Stimulated activated CD4-positive, alpha-beta T cell treated with anti-CD3 and anti-CD28 coated beads, Interleukin-1b, Interleukin-23, amount 100 ng/mL, for 24 hours (primary cell): ENCODE measurements around the gene KIF3C.
"Not testable (repeated sequence)": the region's sequence is repeated elsewhere in the genome, so short reads cannot be mapped to it uniquely, and the experiment has no call there.

Source experiments
- DNase-seq, 4 experiments: peaks; one replicate each; pipeline ENCODE4 v3.0.0-alpha.2; 2020; ENCODE audit warnings: low read depth in 4 of 4, low spot score in 1 of 4

The KIF3C gene

DNA sequence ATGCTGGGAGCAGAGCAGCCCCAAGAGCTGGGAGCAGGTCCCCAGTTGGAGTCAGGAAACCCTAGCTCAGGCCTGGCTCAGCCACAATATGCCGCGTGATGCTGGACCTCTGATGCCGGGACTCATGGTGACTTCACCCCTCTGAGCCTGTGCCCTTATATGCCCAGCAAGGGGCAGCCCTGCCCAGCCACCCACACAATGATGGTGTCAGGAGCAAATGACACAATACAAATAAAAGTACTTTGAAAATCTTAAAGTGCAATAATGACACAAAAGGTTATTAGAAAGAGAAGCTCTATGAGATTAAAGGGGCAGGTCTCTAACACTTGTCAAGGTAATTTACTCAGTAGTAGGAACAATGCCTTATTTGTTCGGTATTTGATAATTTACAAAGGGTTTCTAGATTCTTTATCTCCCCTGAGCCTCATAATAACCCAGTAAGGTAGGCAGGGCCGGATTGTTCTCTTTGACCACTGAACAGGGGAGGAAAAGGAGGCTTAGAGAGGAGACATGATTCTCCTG lies 18.3 kb upstream of the KIF3C start:
- no peak for DNase-seq

DNA sequence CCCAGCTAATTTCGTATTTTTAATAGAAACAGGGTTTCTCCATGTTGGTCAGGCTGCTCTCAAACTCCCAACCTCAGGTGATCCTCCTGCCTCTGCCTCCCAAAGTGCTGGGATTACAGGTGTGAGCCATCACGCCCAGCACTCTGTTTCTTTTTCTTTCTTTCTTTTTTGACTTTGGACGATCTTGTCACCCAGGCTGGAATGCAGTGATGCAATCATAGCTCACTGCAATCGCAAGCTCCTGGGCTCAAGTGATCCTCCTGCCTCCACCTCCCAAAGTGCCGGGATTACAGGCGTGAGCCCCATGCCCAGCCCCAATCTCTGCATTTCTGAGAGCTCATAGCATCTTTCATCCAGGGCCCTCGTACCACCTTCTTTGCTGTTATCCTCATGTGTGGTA lies 17.1 kb upstream of the KIF3C start:
- DNase-seq = not testable (repeated sequence)

DNA sequence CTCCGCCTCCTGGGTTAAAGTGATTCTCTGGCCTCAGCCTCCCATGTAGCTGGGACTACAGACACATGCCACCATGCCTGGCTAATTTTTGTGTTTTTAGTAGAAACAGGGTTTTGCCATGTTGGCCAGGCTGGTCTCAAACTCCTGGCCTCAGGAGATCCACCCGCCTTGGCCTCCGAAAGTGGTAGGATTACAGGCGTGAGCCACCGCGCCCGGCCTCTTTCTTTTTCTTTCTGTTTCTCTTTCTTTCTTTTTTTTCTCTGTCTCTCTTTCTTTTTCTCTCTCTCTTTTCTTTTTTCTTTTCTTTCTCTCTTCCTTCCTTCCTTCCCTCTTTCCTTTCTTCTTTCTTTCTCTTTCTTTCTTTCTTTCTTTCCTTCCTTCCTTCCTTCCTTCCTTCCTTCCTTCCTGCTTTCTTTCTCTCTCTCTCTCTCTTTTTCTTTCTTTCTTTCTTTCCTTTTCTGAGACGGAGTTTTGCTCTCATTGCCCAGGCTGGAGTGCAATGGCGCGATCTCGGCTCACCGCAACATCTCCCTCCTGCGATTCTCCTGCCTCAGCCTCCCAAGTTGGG lies 16.6 kb upstream of the KIF3C start:
- not testable (repeated sequence) for DNase-seq

DNA sequence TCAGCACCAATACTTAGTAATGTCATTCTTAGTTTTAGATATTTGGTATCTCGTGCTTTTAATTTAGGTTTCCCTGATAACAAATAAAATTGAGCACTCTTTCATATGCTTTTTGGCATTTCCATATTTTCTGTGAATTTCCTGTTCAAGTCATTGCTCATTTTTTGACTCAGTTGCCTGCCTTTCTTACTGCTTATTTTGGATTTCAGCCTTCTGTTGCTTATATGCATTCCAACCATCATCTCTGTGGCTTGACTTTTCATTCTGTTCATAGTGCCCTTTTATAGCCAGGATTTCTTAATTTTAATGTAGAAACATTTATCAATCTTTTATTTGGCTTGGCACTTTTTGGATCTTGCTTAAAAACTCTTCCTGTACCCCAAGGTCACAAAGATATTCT lies 14.5 kb upstream of the KIF3C start:
- DNase-seq = no peak

DNA sequence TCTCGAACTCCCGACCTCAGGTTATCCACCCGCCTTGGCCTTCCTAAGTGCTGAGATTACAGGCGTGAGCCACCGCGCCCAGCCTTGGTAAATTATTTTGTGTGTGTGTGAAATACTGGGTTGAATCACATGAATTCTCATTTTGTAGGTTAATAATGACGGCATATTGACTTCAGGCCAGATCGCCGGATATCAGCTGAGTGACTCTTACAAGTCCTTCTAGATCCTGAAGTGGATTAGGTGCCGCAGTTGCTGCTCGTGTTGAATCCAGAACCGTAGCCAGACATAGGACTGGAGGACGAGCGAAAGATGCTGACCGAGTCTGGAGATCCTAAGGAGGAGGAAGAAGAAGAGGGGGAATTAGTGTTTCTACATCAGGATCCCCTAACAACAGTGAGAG lies 12.2 kb upstream of the KIF3C start:
- no peak for DNase-seq

DNA sequence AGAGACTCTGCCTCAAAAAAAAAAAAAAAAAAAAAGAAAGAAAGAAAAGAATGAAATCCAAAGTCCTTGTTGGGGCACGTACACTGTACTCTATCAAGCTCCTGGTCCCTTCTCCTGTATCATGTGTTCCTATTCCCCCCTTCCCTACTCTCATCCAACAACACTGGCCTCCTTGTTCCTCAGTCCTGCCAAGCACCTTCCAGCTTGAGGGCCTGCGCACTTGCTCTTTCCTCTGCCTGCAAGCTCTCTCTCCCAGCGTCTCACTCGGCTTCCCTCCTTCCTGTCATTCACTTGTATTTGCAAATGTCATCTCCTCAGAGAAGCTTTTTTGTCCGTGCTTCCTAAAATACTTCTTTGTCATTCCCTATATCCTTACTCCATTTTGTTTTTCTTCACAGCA lies 10.8 kb upstream of the KIF3C start:
- DNase-seq = no peak

DNA sequence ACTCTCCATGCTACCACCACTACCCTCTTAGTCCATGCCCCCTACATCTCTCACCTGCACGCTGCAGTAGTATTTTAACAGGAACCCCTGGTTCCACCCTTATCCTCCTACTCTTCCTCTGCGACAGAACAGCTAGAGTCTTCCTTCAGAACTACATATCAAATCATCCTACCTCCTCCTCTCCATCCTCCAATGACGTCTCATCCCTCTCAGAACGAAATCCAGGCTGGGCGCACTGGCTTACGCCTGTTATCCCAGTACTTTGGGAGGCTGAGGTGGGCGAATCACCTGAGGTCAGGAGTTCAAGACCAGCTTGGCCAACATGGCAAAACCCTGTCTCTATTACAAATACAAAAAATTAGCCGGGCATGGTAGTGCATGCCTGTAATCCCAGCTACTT lies 10.3 kb upstream of the KIF3C start:
- no peak for DNase-seq

DNA sequence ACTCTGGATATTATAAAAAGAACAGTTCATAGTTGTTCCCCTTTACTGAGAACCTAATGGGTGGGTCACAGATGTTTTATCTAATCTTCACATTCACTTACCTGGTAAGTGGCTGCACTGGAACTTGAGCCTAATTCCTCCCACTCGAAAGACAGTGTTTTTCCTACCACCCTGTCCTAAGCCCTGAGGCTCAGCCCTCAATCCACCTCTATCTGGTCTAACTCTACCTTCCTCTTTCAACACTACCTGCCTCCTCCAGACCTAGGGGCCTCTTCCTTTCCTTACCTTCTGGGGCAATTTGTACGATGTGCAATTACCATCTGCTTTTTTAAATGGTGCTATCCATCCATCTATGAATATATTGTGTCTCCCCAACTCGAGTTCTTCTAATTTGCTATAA lies 9.7 kb upstream of the KIF3C start:
- DNase-seq = no peak

DNA sequence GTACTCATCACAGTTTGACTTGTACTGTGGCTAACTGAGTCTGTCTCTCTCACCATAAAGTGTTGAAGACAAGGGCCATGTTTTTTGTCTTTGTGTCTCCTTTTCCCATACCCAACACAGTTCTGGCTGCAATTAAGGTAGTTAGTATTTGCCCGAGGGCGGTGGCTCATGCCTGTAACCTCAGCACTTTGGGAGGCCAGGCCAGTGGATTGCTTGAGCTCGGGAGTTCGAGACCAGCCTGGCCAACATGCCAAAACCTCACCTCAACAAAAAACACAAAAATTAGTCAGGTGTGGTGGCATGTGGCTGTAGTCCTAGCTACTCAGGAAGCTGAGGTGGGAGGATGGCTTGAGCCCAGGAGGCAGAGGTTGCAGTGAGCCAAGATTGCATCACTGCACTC lies 6.9 kb upstream of the KIF3C start:
- no peak for DNase-seq

DNA sequence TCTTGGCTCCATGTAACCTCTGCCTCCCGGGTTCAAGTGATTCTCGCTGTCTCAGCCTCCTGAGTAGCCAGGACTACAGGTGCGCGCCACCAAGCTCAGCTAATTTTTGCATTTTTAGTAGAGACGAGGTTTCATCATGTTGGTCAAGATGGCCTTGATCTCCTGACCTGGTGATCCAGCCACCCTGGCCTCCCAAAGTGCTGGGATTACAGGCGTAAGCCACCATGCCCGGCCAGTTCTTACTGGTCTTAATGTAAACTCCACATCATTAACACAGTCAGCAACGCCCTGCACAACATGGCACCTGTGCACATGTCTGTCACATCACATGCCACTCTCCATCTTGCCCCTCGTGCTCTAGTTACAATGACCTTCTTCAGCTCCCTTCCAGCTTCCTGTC lies 5.8 kb upstream of the KIF3C start:
- DNase-seq = no peak

DNA sequence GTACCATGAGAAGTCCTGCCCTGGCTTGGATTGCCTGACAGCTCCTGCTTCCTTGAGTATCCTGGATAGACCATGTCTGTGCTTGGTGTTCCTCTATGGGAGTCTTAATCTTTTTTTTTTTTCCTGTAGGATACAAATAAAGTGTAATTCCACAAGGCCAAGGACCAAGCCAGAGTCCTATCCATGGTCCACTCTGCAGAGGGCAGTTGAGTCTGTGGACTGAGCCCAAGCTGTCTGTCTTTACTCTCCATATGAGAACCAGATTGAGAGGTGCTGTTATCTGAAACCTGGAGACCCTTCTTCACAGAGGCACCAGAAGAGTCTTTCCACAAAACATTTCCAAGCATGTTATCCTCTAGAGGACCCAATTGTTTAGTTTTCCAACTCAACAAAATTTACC lies 1.4 kb upstream of the KIF3C start:
- no peak for DNase-seq

DNA sequence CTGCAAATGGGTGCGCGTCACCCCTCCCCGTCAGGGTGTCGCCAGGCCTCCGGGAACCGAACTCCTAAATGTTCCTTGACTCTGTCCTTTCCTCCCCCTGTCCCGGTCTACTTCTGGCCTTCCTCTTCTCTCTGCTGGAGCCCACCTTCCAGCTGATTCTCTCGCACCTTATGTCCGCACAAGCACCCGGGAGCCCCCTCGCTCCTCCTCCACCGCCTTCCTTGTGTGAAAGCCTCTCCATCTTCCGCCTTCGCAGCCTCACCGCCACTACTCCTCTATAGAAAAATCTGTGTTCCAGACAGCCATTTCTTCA lies 627 bp upstream of the KIF3C start:
- DNase-seq = no peak

DNA sequence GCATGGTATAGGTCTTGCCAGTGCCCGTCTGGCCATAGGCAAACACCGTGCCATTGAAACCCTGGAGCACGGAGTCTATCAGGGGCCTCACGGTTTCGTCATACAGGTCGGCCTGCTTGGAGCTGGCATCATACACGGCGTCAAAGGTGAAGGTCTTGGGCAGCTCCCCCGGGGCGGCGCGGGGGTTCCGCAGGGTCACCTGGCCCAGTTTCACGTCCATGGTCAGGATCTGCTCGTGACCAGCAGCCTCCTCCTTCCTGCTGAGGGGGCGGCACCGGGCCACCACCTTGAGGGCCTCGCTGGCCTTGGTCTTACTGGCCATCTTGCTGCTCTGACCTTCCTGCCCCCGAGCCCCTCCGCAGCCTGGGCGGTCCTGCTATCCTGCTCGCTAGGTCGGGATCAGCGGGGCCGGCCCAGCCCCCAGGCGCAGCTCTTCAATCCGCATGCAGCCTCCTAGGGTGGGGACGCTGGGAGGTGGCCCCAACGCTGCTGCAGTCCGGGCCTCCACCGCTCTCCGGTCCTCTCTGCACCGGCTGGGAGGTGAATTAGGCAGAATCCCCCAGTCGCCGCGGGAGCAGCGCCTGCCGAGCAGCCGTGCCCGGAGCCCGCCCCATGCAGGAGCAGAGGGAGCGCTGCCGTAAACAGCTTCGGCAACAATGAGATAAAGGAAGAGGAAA lies 563 bp downstream of the KIF3C start:
- no peak for DNase-seq

DNA sequence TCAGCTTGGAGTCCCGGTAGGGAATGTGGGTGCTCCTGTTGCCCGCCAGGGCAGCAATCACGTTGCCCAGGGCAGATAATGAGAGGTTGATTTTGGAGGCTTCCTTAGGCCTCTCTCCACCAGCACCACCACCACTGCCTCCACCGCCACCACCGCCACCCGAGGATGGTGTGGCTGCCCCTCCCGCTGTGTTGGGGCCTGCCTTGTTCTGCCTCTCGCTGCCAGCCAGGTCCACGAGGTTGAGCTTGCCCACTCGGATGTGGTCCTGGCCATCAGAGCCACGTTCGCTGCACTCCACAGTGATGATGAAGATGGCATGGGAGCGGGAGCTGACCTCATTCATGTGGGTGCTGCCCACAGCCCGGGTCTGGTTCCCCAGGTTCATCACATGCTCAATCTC lies 1.3 kb downstream of the KIF3C start:
- no peak for DNase-seq

DNA sequence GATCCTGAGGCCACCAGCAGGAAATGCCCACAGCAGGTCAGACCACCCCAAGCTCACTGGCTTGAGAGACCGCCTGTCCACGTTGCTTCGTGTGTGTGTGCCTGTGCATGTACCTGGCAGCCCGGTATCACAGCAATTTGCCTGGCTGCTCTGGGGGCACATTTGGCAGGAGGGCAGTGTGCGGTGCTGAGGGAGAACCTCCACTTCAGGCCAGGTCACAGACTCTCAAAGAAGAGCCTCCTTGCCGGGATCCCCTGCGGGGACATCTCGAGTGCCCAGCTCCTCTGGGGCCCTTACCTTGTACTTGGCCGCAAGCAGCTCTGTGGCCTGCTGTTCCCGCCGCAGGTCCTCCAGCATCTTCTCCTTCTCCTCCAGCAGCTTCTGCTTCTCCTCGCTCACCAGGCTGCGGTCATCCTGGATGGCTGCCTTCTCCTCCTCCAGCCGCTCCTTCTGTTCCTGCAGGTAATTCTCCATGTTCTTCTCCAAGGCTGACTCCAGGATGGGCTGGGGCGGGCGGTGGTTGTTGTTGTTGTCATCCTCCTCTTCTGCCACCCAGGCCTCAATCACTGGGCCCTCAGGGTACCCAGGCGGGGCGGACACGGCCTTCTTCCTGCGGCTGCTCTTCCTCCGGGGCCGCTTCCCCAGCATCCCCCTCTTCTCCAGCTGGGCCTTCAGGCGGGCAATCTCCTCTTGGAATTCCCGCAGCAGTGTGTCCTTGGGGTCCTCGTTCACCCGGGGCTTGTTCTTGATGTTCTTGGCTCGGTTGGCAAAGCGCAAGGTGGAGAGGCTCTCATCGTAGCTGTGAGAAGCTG lies 2.0 kb downstream of the KIF3C start:
- DNase-seq = no peak

DNA sequence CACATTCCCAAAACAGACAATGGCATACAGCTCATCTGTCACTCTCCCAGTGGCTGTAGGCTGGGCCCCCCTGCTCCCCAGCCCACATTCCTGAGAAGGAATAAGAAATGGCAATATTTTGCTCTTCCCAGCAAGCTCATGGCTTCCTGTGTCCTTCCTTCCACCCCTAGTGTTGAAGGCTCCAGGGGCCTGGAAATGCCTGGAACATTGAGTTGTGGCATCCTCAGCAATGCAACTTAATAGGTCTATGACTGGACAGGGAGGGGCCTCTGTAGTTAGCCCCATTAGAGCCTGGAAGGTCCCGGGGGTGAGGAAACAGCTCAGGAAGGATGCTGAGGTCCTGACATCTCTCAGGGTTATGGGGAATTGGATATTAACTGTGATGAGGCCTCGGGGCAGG lies 3.3 kb downstream of the KIF3C start:
- DNase-seq = no peak

DNA sequence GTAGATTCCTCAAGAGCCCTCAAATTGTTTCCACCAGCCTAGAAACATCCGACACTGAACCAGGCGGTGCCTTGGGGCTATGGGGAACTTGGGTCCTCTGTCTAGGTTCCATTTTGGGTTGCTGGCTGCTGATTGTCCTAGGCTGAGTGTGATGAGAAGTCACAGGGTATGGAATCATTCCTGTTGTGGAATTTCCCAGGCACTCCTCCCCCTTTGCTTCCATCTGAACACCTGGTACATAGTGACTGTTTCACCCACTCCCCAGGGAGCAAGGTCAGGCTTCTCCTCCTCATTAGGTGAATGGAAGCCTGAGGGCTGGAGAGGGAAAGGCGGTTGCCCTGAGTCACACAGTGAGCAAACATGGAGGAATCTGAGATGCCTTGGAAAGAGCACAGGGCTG lies 4.5 kb downstream of the KIF3C start:
- no peak for DNase-seq

DNA sequence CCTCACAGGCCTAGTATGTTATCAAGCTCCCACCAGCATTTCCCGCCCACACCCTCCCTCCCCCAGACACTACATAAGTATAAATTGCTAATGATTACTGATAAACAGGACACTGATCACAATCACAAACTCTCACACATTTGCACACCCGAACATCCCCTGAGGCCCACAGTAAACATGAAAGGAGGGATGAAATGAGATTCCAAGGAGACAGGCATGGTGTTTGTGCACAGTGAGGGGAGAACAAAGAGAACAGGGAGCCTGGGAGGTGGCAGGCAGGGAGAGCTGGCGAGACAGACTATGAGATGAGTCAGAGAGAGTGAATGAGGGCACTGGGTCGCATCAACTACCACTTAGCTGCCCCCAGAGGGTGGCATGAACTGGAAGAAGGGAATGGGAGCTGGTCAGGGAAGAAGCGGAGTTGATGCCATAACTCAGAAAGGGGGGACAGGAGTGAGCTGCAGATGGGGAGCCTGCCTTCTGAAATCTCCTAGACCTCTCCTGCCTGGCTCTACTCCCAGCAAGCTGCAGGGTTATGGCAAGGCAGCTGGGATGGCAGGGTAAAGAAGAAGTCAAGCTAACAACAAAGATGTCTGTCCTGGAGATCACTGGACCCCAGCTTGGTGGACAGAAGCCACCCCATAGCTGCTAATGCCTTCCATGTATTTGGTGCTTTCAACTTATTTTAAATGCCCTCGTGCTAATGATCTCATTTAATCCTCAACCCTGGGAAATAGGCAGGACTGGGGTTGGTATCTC lies 5.1 kb downstream of the KIF3C start:
- DNase-seq = no peak

DNA sequence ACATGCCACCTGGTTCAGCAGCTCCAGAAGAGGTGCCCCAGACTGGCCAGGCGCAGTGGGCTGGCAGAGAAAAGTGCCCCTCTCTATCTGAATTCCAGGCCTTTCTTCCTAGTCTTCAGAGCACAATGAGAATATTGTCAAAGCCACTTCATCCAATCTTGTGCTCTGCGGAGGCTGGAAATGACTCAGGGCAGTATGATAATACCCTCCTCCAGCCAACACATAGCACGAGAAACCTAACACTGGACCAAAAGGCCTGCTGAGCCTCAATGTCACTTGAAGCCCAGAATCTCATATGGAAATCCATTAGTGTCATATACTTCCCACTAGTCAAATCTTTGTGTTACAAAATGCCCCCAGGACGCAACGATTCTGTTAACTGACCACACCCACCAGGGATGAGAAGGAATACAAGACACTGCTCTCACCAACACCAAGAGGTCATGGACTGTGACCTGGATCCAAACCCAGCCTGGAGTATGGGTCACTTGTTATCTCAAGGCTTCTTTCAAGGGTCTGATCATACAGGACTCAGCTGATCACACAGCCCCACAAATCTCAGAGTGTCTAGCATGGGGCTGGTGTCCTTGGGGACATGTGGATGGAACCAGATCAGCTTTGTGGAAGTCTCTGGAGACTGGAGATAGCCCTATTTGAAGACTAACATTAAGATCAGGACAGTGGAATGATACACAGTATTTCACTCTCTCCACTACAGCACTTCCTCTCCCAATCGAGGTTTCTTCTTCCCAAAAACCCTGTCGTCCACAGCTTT lies 10.1 kb downstream of the KIF3C start:
- DNase-seq = no peak

DNA sequence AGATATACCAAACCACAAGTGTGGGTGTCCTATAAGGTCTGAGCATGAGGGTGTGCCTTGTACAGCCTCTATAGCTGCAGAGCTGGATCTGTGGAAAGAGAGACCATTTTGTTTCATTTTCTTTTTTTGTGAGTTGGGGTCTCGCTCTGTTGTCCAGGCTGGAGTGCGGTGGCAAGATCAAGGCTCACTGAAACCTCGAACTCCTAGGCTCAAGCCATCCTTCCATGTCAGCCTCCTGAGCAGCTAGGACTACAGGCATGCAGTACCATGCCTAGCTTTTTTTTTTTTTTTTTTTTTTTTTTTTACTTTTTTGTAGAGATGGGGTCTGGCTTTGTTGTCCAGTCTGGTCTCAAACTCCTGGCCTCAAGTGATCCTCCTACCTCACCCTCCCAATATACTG lies 10.7 kb downstream of the KIF3C start:
- no peak for DNase-seq
